NCI-H226 (cell line): ENCODE measurements around the gene ITGB4.
A peak's percentile ranks its signal among the peaks of the same experiment; 100 is the strongest.

ENCODE experiments used
- DNase-seq: peaks from one replicate; pipeline ENCODE4 v3.0.0-alpha.2; 2015

The ITGB4 gene

DNA sequence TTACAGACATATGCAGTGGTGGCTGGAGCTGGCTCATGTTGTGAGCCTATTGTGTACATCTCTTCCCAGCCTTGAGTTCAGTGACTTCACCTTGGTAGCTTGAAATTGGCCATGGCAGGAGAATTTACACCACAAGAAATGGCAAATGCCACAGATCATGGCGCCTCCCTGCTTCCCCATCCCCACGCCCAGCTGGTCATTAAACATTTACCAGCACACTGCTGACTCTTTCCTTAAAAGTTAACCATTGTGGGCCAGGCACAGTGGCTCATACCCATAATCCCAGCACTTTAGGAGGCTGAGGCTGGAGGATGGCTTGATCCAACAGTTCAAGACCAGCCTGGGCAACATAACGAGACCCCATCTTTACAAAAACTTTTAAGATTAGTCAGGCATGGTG, 22.6 kb upstream of the ITGB4 start:
- no peak for DNase-seq

DNA sequence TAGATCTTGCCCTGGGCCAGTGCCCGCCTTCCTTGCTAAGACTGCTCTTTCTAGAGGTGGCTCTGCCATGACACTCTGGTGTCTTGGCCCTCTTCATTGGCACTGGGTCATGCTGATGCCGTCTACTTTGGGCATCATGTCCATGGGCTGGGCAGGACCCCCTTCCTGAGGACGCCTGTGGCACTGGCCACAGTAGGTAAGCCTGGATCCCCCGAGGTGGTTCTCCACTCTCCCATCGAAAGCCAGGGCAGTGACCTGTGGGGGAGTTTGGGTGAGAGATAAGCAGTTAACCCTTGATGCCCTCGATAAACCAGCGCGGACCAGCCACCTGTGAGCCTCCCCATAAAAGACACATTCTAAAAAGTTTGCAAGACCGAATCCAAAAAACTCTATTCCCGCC, 20.0 kb upstream of the ITGB4 start:
- DNase-seq: no peak

- DNase-seq: no peak
Measured at GRCh38 chr17:75703191-75703590, 18.1 kb upstream of the ITGB4 start.

- DNase-seq: no peak
Measured at GRCh38 chr17:75703591-75703990, 17.7 kb upstream of the ITGB4 start.

- no peak for DNase-seq
Measured at GRCh38 chr17:75704963-75705875, 16.0 kb upstream of the ITGB4 start.

- DNase-seq: no peak
Measured at GRCh38 chr17:75706042-75706728, 15.1 kb upstream of the ITGB4 start.

DNA sequence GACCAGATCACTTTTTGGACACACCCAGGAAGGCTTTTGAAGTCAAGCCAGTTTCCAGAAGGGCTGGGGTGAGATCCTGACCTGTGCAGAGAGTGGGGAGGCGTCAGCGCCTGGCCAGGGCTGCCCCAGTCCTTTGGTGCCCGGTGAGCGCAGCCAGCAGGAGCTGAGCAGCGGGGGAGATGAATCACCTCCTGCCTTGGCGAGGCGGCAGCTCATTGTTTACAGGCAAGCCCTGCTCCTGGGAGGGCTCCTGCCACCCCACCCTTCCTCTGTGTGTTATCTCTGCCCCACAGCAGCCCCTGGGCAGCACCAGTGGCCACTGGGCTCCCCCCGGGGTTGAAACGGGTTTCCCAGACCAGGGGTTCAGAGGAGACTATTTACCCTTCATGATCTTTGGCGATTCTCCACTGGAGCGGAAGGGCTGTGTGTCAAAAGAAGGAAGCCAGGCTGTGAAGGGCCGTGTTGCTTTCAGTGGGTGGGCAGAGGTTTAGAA, 14.1 kb upstream of the ITGB4 start:
- peak; percentile 94 for DNase-seq

- DNase-seq: no peak
Measured at GRCh38 chr17:75712446-75712845, 8.8 kb upstream of the ITGB4 start.

- no peak for DNase-seq
Measured at GRCh38 chr17:75719732-75720131, 1.5 kb upstream of the ITGB4 start.

DNA sequence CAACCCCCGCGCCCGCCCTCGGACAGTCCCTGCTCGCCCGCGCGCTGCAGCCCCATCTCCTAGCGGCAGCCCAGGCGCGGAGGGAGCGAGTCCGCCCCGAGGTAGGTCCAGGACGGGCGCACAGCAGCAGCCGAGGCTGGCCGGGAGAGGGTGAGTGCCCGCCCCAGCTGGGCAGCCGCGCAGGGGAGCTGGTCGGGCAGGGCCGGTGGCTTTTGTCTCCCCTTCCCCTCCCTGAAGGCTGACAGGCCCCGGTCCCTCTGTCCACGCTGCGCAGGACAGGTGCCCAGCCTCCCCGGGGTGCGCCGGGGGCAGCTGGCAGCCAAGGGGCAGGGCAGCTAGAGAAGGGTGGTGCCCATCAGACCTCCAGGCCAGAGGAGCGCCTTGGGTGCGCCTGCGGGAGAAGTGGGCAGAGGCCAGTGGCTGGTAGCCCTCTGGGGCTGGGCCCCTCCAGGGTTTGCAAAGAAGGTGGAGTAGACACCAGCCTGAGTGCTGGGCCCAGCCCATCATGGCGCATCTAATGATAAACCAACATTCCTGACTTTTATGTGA, 278 bp downstream of the ITGB4 start:
- no peak for DNase-seq

DNA sequence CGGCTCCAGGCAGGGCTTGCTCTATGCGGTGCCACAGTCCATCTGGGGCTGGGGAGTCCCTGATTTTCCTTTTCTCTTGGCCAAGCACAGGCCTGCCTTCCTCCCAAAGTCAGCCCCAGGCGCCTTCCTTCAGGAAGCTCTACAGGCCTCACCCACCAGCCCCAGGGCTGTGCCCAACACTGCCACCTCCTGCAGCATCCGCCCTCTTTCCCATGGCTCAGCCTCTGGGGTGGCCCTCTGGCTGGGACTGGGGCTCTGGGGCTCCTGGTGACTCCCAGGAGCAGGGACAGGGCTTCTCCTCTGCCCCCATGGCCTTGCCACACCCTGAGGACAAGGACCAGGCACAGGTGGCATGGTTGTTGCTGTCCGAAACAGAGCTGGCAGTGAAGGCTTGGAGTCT, 817 bp downstream of the ITGB4 start:
- DNase-seq: no peak

GRCh38 chr17:75722542-75723095, 1.4 kb downstream of the ITGB4 start:
- no peak for DNase-seq

DNA sequence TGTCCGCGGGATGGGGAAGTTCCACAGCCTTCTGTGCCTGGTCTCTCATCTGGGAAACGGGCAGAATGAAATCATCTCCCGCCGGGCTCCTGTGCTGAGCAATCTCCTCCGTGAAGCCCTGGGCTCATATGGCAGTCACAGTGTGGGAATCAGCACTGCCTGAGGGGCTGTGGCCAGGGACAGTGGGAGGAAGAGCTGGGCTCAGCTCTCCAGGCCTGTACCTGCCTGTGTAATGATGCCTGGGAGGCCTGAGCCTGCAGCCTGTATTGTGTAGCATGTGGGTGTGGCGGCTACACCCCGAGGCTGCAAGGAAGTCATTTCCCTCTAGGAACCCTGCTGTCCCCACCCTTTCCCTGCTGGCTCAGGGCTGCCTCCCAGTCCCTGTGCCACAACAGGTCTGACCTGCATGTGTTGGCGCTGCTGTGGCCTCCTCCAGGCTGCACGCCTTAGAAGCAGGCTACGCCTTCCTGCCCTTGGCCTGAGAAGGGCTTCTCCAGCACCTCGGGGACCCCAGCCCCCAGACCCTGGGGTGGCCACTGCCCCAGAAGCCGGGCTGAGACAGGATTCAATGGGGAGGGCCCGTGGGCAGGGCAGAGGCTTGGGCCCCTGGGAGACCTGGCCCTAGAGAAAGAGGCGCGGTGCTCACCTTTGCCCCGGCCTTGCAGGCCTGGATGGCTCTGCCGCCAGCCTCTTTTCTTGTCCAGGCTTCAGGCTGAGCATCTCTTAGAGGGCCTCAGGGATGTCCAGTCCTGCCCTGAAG, 2.1 kb downstream of the ITGB4 start:
- peak; percentile 19 for DNase-seq

- no peak for DNase-seq
Measured at GRCh38 chr17:75724016-75725003, 3.1 kb downstream of the ITGB4 start.

DNA sequence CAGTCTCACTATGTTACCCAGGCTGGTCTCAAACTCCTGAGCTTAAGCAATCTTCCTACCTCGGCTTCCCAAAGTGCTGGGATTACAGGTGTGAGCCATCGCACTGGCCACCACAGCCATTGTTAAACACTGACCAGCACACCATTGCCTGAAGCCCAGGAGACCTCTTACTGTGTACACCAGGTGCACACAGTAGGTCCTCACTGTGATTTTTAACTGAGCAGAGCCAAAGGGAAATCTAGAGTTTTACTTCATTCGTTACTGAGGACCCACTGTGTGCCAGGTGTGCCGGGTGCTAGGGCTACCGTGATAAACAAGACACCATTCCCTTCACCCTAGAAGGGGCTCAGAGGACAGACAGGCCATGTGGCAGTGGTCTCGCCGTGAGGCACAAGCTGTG, 4.2 kb downstream of the ITGB4 start:
- DNase-seq: no peak

DNA sequence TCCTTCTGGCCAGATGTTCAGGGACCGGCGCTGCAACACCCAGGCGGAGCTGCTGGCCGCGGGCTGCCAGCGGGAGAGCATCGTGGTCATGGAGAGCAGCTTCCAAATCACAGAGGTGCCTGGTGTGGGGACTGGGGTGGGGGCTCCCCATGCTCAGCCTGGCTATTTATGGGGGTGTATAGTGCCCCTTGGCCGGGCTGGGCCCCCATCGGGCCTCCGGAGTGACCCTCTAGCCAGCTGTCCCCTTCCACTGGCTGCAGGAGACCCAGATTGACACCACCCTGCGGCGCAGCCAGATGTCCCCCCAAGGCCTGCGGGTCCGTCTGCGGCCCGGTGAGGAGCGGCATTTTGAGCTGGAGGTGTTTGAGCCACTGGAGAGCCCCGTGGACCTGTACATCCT, 6.1 kb downstream of the ITGB4 start:
- no peak for DNase-seq

DNA sequence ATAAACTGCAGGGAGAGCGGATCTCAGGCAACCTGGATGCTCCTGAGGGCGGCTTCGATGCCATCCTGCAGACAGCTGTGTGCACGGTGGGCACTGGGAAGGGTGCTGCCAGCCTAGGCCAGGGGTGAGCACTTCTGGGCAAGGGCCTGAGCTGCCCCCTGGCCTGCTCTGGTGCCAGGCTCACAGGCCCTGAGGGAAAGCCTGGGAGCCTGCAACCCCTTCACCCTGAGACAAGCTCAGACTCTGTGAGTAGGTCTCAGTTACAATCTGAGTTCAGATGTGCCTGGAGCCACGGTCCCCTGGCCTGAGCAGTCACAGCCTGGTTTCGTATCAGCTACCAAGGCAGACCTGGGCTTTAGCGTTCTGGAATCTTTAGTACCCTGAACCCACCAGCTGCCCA, 8.1 kb downstream of the ITGB4 start:
- DNase-seq: no peak

DNA sequence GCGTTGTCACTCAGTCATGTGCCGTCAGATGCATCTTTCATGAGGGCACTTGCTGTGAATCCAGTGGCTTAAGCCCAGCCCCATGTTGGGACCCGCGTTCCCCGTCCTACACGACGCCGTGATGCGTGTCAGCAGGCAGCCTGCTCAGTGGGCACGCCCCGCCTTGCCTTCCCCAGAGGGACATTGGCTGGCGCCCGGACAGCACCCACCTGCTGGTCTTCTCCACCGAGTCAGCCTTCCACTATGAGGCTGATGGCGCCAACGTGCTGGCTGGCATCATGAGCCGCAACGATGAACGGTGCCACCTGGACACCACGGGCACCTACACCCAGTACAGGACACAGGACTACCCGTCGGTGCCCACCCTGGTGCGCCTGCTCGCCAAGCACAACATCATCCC, 8.8 kb downstream of the ITGB4 start:
- DNase-seq: no peak

GRCh38 chr17:75731086-75731715, 9.9 kb downstream of the ITGB4 start:
- no peak for DNase-seq

- no peak for DNase-seq
Measured at GRCh38 chr17:75731716-75732498, 10.6 kb downstream of the ITGB4 start.
